ENCODE results near the gene ACTL10. TPM values are rescaled to one million over a fixed set of nuclear protein-coding genes. Genes with fewer than 3 reads are reported as not detected.

The ACTL10 gene
- total RNA-seq, 1 donor from 2014 or later, result 3.7 TPM

DNA sequence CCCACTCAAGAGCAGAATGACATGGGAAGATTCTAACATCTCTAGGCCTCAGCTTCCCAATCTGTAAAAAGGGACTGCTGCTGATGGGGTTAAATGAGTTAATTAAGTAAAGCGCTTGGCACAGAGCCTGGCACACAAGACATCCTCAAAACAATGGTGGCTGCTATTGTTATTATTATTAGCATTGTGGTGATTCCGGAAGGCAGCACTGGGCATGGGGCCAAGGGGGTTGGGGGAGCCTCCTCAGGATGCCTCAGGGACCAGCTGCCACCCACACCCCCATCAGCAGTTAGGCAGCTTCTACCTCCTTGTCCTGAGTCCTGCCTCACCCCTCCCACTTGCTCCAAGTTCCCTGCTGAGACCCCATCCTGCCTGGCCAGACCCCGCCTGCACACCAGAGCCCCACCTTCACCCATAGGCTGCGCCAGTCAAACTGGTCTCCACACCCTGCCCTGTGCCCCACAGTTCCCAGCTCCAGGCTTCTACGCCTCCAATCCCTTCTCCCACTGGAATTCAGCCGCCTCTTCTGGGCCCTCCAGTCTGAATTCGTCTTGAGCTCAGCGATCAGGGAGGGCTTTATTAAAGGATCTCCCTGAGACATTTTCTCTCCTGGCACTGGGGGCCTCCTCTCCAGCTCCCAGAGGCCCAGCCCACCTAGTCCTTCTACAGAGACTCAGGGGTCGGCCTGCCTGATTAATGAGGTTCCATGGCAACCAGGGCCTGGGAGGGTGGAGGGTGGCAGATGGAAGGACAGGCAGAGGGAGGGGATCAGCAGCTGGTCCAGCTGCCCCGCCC is 18.0 kb downstream of the ACTL10 start:
- intact Hi-C loops (cut with micrococcal nuclease), result loop anchor here (5.0 to 10.0 kb wide), 3 partner anchors 88 to 310 kb away; partner anchors contain the start of genes CHMP4B and RALY
- H3K4me3 Mint-ChIP-seq, result peak overlapping the region; percentile 96
- H3K4me1 Mint-ChIP-seq, result peaks cover 77% of the 10 kb centered on the region
- H3K27me3 Mint-ChIP-seq, result no peaks in the 10 kb centered on the region
- no peaks in the 10 kb centered on the region for H3K9me3 Mint-ChIP-seq
- H3K27ac Mint-ChIP-seq, result peak overlapping the region; percentile 93
- H3K36me3 Mint-ChIP-seq (ENCODE audit: low read depth), result peaks cover 13% of the 10 kb centered on the region
- no peak for DNase-seq

DNA sequence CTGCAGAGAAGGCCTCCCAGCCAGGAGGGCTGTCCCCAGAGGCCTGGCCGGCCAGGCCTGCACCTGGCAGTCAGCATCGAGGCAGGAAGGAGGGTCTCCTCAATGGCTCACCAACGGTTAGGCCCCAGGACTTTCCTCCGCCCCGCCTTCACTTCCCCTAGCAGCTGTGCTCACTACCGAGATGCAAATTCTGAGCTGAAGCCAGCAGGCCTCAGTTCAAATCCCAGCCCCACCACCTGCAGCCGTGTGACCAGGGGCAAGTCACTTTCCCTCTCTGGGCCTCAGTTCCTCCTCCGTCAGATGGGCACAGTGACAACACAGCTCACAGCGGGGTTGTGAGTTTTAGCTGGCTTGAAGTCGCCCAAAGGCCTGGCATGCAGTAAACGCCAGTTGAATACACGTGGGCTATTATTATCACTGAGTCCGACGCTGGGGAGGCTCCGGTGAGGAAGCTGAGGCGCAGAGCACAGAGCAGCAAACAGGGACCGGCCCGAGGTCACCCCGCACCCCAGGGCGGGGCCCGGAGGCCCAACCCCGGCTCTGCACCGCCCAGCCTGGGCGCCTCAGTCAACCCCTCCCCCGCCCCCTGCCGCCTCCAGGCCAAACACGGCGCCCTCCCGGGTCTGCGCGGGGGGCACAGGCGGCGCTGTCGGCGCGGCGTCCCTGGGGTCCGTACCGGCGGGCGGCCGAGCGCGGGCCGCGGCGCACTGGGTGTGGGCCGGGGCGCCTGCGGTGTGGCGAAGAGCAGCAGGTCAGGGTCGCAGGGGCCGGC is 18.8 kb downstream of the ACTL10 start:
- peaks cover 77% of the 10 kb centered on the region for H3K4me1 Mint-ChIP-seq
- intact Hi-C loops (cut with micrococcal nuclease), result loop anchor here (1.0 to 10.0 kb wide), 6 partner anchors 11 to 309 kb away; partner anchors contain the start of genes C20orf144, CHMP4B, NECAB3 and PXMP4
- peak overlapping the region; percentile 96 for H3K4me3 Mint-ChIP-seq
- H3K36me3 Mint-ChIP-seq (ENCODE audit: low read depth), result peaks cover 12% of the 10 kb centered on the region
- peak; percentile 89 for DNase-seq
- H3K27me3 Mint-ChIP-seq, result no peaks in the 10 kb centered on the region
- peak overlapping the region; percentile 93 for H3K27ac Mint-ChIP-seq
- no peaks in the 10 kb centered on the region for H3K9me3 Mint-ChIP-seq

DNA sequence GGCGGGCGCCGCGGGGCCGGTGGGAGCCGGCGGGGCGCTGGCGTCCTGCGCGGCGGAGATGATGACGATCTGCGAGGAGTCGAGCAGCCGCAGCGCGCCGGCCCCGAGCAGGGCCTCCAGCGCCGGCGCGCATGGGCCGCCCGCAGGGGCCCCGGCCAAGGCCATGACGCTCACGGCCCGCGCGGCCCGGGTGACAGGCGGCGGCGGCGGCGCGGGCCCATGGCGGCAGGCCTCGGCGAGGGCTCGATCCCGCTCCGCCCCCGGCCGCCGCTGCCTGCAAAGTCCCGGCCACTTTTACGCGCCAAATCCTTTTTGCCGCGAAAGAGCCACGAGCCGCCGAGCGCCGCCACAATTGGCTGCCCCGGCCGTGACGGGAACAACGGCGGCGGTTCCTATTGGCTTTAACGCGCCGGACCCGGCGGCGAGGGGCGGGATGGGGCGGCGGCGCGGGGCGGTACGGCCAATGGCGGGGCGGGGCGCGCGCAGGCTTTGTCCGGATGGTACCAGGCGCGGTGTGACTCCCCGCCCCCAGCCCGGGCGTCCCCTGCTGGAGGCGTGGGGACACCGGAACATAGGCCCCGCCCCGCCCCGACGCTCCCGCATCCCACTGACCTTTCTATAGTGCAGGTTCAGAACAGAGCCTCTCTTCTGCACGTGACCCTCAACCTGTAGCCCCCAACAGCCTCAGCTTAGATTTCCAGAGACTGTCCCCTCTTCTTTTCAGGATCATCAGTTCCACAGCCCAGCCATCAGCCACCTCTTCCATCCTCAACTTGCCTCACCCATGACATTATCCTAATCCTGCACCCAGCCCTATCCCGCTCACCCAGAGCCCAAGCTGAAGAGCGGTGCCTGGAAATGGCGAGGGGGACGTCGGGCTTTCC is 19.6 kb downstream of the ACTL10 start, which contains the start of gene E2F1:
Gene E2F1 (minus strand): TSS at position 286 of the 884 bp plus-strand sequence. CDS start 121 bp downstream, at position 165.
- Mint-ChIP-seq H3K4me3 (peak within 1 kb of the TSS; percentile 96), H3K36me3 (ENCODE audit: low read depth) (peaks cover 11% of the 10 kb centered on the region), H3K27me3 (no peaks in the 10 kb centered on the region), H3K9me3 (no peaks in the 10 kb centered on the region), H3K27ac (peak within 1 kb of the TSS; percentile 93), H3K4me1 (peaks cover 70% of the 10 kb centered on the region)
- peak; percentile 99 for DNase-seq
- intact Hi-C loops (cut with micrococcal nuclease), result loop anchor here (1.0 to 10.0 kb wide), 6 partner anchors 12 to 308 kb away; partner anchors contain the start of genes C20orf144, CHMP4B, NECAB3 and PXMP4

DNA sequence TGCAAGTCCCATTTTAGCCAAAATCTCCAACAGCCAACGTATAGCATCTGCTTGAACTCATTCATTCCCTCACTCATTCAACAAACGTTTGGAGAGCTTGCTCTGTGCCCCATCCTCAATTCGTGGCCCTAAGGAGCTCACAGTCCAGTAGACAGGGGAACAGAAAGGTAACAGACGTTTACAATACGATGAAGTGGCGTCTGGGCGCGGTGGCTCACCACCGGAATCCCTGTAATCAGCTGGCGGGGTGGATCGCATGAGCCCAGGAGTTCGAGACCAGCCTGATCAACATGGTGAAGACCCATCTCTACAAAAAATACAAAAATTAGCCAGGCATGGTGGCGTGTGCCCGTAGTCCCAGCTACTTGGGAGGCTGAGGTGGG is 20.2 kb downstream of the ACTL10 start:
- H3K4me3 Mint-ChIP-seq, result peak overlapping the region; percentile 71
- H3K9me3 Mint-ChIP-seq, result no peaks in the 10 kb centered on the region
- H3K27ac Mint-ChIP-seq, result peak overlapping the region; percentile 81
- intact Hi-C loops (cut with micrococcal nuclease), result loop anchor here (1.0 to 10.0 kb wide), 6 partner anchors 13 to 308 kb away; partner anchors contain the start of genes C20orf144, CHMP4B, NECAB3 and PXMP4
- no peaks in the 10 kb centered on the region for H3K27me3 Mint-ChIP-seq
- peak; percentile 65 for DNase-seq
- peaks cover 66% of the 10 kb centered on the region for H3K4me1 Mint-ChIP-seq
- peaks cover 9% of the 10 kb centered on the region for H3K36me3 Mint-ChIP-seq (ENCODE audit: low read depth)

DNA sequence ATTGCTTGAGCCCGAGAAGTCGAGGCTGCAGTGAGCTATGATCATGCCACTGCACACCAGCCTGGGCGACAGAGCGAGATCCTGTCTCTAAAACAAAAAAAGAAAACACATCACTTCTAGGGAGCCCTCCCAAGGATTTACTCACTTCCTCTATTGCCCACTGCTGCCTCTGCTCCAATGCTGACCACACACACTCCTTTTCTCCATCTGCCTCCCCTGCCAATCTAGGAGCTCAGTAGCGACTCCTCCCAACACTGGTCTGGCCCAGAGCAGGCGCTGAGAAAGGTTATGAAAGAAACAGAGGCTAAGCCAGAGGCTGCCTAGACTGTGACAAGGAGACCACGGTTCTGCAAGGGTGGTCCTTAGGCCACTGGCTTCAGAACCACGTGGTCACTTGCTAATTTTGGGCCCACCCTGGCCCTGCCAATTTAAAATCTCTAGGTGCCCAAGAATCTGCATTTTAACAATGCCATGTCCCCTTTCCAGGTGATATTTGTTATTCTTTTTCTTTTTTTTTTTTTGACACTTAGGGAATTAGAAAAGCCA is 20.7 kb downstream of the ACTL10 start:
- Mint-ChIP-seq H3K27ac (no peak overlapping the region), H3K36me3 (ENCODE audit: low read depth) (peaks cover 9% of the 10 kb centered on the region), H3K27me3 (no peaks in the 10 kb centered on the region), H3K9me3 (no peaks in the 10 kb centered on the region), H3K4me3 (peak overlapping the region; percentile 21), H3K4me1 (peaks cover 61% of the 10 kb centered on the region)
- intact Hi-C loops (cut with micrococcal nuclease), result loop anchor here (2.0 to 10.0 kb wide), 5 partner anchors 25 to 307 kb away; partner anchors contain the start of genes C20orf144, CHMP4B, PXMP4 and RALY
- DNase-seq, result peak; percentile 61

DNA sequence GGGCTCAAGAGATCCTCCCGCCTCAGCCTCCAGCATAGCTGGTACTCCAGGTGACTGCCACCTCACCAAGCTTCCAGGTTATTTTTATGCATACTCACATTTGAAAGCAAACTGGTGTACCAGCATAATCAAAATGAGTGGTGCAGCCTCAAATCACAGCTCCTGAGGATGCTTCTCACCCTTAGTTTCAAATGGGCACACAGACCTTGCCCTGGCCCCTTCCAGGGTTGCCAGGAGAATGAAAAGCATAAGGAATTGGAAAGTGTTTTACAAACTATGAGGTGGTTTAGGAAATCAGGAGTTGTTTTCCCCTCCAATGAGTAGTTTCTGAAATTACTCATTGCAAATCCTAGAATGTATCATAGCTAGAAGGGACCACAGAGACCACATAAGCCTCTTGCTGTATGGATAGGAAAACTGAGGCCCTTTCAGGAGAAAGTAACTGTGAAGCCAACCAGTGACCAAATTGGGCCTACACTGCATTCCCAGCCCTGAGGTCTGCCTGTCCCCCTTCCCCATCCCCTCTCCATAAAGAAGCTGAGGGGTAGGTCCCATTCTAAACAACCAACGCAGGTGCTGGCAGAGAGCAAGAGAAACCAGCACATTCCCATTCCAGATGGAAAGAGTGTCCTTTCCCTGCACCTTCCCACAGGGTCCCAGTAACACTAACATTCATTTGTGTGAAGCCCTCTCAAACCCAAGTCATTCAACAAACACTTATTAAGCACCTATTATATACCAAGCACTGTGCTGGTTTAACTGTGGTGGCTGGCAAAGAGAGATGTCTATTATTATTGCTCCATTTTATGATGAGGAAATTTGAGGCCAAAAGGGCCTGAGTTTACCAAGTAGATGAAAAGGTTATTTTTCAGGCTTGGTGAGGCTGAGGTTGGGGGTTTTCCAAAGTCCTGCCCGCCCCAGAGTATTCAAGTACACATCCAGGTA is 21.5 kb downstream of the ACTL10 start:
- H3K4me3 Mint-ChIP-seq, result peak overlapping the region; percentile 59

DNA sequence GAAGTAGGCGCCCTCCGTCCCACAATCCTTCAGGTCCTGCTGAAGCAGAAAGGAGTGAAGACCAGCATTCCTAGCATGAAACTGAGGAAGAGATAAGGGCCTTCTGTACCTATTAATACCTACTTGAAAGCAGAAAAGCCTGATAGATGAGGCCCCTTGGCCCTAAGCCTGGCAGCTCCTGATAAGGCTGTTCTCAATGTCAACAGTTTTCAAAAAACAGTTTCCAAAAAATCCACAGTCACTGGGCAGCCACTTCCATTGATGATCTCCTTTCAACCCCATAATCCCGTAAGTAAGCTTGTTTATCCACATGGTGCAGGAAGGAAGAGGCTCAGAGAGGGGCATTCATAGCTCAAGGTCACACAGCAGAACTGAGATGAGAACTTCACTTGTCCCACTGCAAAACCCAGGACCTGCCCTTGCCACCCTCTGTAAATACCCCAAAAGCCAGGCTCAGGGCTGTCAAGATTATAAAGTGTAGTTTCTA is 22.2 kb downstream of the ACTL10 start:
- no peaks in the 10 kb centered on the region for H3K27me3 Mint-ChIP-seq
- intact Hi-C loops (cut with micrococcal nuclease), result loop anchor here (1.0 to 10.0 kb wide), 4 partner anchors 20 to 306 kb away; partner anchors contain the start of genes CHMP4B and RALY
- H3K9me3 Mint-ChIP-seq, result no peaks in the 10 kb centered on the region
- DNase-seq, result peak; percentile 60
- peak overlapping the region; percentile 16 for H3K4me3 Mint-ChIP-seq
- H3K36me3 Mint-ChIP-seq (ENCODE audit: low read depth), result peaks cover 9% of the 10 kb centered on the region
- H3K4me1 Mint-ChIP-seq, result peaks cover 52% of the 10 kb centered on the region
- peak overlapping the region; percentile 92 for H3K27ac Mint-ChIP-seq

More for the DNA sequence above, 21.5 kb downstream of the ACTL10 start:
- peaks cover 55% of the 10 kb centered on the region for H3K4me1 Mint-ChIP-seq
- no peaks in the 10 kb centered on the region for H3K9me3 Mint-ChIP-seq
- peak; percentile 60 for DNase-seq
- H3K36me3 Mint-ChIP-seq (ENCODE audit: low read depth), result peaks cover 9% of the 10 kb centered on the region
- H3K27ac Mint-ChIP-seq, result peak overlapping the region; percentile 92
- no peaks in the 10 kb centered on the region for H3K27me3 Mint-ChIP-seq
- intact Hi-C loops (cut with micrococcal nuclease), result loop anchor here (1.0 to 10.0 kb wide), 6 partner anchors 21 to 307 kb away; partner anchors contain the start of genes C20orf144, CHMP4B, PXMP4 and RALY

- Mint-ChIP-seq H3K9me3 (no peaks in the 10 kb centered on the region), H3K4me1 (peaks cover 47% of the 10 kb centered on the region), H3K27me3 (no peaks in the 10 kb centered on the region), H3K4me3 (peak overlapping the region; percentile 59), H3K27ac (peak overlapping the region; percentile 92), H3K36me3 (ENCODE audit: low read depth) (peaks cover 10% of the 10 kb centered on the region)
- intact Hi-C loops (cut with micrococcal nuclease), result loop anchor here (5.0 to 10.0 kb wide), 3 partner anchors 83 to 305 kb away; partner anchors contain the start of genes CHMP4B and RALY
- DNase-seq, result no peak
These were observed 22.8 kb downstream of the ACTL10 start for GRCh38 chr20:33689493-33689892.

- H3K4me1 Mint-ChIP-seq, result peaks cover 43% of the 10 kb centered on the region
These were observed 23.2 kb downstream of the ACTL10 start for GRCh38 chr20:33689973-33690372.

DNA sequence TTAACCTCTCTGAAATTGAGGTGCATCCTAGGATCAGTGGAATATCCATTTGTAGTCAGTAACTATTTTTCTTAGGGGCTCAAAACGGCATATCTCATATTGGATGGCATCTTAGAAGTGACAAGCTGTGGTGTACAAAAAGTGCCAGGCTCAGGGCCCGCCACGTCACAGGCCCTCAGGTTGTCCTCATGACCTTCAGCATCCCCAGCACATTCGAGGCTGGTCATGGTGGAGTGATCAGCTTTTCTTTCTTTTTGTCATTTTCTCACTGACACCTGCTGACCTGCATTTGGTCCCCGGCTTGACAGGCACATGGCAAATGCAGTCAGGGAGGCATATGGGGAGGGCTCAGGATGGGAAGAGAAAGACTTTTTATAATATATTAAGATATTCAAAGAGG is 26.5 kb downstream of the ACTL10 start:
- Mint-ChIP-seq H3K4me1 (peaks cover 24% of the 10 kb centered on the region), H3K27ac (no peak overlapping the region), H3K36me3 (ENCODE audit: low read depth) (peaks cover 2% of the 10 kb centered on the region), H3K27me3 (no peaks in the 10 kb centered on the region), H3K4me3 (no peak overlapping the region), H3K9me3 (no peaks in the 10 kb centered on the region)
- intact Hi-C loops (cut with micrococcal nuclease), result no loop called here
- no peak for DNase-seq

More at GRCh38 chr20:33689973-33690372, 23.2 kb downstream of the ACTL10 start:
- Mint-ChIP-seq H3K9me3 (no peaks in the 10 kb centered on the region), H3K4me3 (peak overlapping the region; percentile 59), H3K27ac (peak overlapping the region; percentile 92), H3K27me3 (no peaks in the 10 kb centered on the region), H3K36me3 (ENCODE audit: low read depth) (peaks cover 6% of the 10 kb centered on the region)
- DNase-seq, result peak; percentile 86
- intact Hi-C loops (cut with micrococcal nuclease), result loop anchor here (1.0 to 10.0 kb wide), 4 partner anchors 42 to 305 kb away; partner anchors contain the start of genes CHMP4B and RALY

- Mint-ChIP-seq H3K27me3 (no peaks in the 10 kb centered on the region), H3K4me1 (peaks cover 17% of the 10 kb centered on the region), H3K27ac (peak overlapping the region; percentile 69), H3K36me3 (ENCODE audit: low read depth) (peaks cover 2% of the 10 kb centered on the region), H3K9me3 (no peaks in the 10 kb centered on the region), H3K4me3 (no peak overlapping the region)
- no peak for DNase-seq
- intact Hi-C loops (cut with micrococcal nuclease), result no loop called here
These were observed 27.2 kb downstream of the ACTL10 start for GRCh38 chr20:33693741-33694638.
